Endothelial cell (in vitro differentiated cells): ENCODE measurements around the gene BTBD7. TPM values are rescaled to one million over a fixed set of nuclear protein-coding genes. Genes with fewer than 3 reads are reported as not detected.

ENCODE experiments used
- DNase-seq: peaks from one replicate; pipeline ENCODE4 v3.0.0; 2021; ENCODE audit warnings: low spot score
- H3K27ac Mint-ChIP-seq: one replicate; pipeline ENCODE4 v1.8.0; 2021; ENCODE audit warnings: mixed read lengths, inconsistent platforms; ENCODE audit not compliant: unreplicated experiment
- H3K27me3 Mint-ChIP-seq: one replicate; pipeline ENCODE4 v1.8.0; 2021; ENCODE audit warnings: mild to moderate bottlenecking, moderate library complexity, mixed read lengths, inconsistent platforms; ENCODE audit not compliant: unreplicated experiment
- H3K36me3 Mint-ChIP-seq: one replicate; pipeline ENCODE4 v1.8.0; 2021; ENCODE audit warnings: mild to moderate bottlenecking, low read depth, mixed read lengths, inconsistent platforms; ENCODE audit not compliant: unreplicated experiment
- H3K4me1 Mint-ChIP-seq: one replicate; pipeline ENCODE4 v1.8.0; 2021; ENCODE audit warnings: mild to moderate bottlenecking, mixed read lengths, inconsistent platforms; ENCODE audit not compliant: unreplicated experiment
- H3K4me3 Mint-ChIP-seq: one replicate; pipeline ENCODE4 v1.8.0; 2021; ENCODE audit warnings: mild to moderate bottlenecking, mixed read lengths, inconsistent platforms; ENCODE audit not compliant: unreplicated experiment
- H3K9me3 Mint-ChIP-seq: one replicate; pipeline ENCODE4 v1.8.0; 2021; ENCODE audit warnings: mixed read lengths, inconsistent platforms; ENCODE audit not compliant: unreplicated experiment
- total RNA-seq: library from RNA; stranded (reverse); fragmentation: NEBNext Ultra II Directional; extraction: Animal tissue kit (Norgen Biotek cat#: 25700); gene quantifications from one replicate; pipeline ENCODE4 v1.2.1, GENCODE V29; 2021; ENCODE audit not compliant: unreplicated experiment
- TF ChIP-seq, protein P1 (sequence below): fragments of 200-600 bp; sonication (generic); IDR thresholded peaks from one replicate; pipeline ENCODE4 v1.5.0; 2021; ENCODE audit warnings: antibody characterized with exemption; ENCODE audit not compliant: unreplicated experiment

Gene BTBD7
- total RNA-seq, 1 donor from 2014 or later = 71.1 TPM

GRCh38 chr14:93343797-93344196, 11.0 kb upstream of the BTBD7 start:
- TF ChIP-seq, protein P1, sequence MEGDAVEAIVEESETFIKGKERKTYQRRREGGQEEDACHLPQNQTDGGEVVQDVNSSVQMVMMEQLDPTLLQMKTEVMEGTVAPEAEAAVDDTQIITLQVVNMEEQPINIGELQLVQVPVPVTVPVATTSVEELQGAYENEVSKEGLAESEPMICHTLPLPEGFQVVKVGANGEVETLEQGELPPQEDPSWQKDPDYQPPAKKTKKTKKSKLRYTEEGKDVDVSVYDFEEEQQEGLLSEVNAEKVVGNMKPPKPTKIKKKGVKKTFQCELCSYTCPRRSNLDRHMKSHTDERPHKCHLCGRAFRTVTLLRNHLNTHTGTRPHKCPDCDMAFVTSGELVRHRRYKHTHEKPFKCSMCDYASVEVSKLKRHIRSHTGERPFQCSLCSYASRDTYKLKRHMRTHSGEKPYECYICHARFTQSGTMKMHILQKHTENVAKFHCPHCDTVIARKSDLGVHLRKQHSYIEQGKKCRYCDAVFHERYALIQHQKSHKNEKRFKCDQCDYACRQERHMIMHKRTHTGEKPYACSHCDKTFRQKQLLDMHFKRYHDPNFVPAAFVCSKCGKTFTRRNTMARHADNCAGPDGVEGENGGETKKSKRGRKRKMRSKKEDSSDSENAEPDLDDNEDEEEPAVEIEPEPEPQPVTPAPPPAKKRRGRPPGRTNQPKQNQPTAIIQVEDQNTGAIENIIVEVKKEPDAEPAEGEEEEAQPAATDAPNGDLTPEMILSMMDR = no peak
- Mint-ChIP-seq H3K4me3 (no peak overlapping the region), H3K27ac (no peak overlapping the region), H3K4me1 (no peaks in the 10 kb centered on the region), H3K9me3 (peaks cover 12% of the 10 kb centered on the region), H3K27me3 (no peaks in the 10 kb centered on the region), H3K36me3 (peaks cover 22% of the 10 kb centered on the region)
- DNase-seq = no peak

- Mint-ChIP-seq H3K9me3 (peaks cover 12% of the 10 kb centered on the region), H3K27ac (no peak overlapping the region)
These were observed 10.4 kb upstream of the BTBD7 start for GRCh38 chr14:93343266-93343665.

GRCh38 chr14:93337884-93338283, 5.0 kb upstream of the BTBD7 start:
- no peak for DNase-seq
- Mint-ChIP-seq H3K27ac (no peak overlapping the region), H3K4me3 (no peak overlapping the region), H3K27me3 (peaks cover 7% of the 10 kb centered on the region), H3K36me3 (peaks cover 20% of the 10 kb centered on the region), H3K4me1 (peaks cover 8% of the 10 kb centered on the region), H3K9me3 (peaks cover 12% of the 10 kb centered on the region)
- TF ChIP-seq, protein P1 = no peak

More at GRCh38 chr14:93343266-93343665, 10.4 kb upstream of the BTBD7 start:
- H3K4me3 Mint-ChIP-seq = no peak overlapping the region
- no peaks in the 10 kb centered on the region for H3K4me1 Mint-ChIP-seq
- peaks cover 24% of the 10 kb centered on the region for H3K36me3 Mint-ChIP-seq
- TF ChIP-seq, protein P1 = no peak
- no peaks in the 10 kb centered on the region for H3K27me3 Mint-ChIP-seq
- no peak for DNase-seq

GRCh38 chr14:93337143-93337753, 4.4 kb upstream of the BTBD7 start:
- no peak for DNase-seq
- H3K9me3 Mint-ChIP-seq = peaks cover 7% of the 10 kb centered on the region
- H3K36me3 Mint-ChIP-seq = peaks cover 17% of the 10 kb centered on the region

DNA sequence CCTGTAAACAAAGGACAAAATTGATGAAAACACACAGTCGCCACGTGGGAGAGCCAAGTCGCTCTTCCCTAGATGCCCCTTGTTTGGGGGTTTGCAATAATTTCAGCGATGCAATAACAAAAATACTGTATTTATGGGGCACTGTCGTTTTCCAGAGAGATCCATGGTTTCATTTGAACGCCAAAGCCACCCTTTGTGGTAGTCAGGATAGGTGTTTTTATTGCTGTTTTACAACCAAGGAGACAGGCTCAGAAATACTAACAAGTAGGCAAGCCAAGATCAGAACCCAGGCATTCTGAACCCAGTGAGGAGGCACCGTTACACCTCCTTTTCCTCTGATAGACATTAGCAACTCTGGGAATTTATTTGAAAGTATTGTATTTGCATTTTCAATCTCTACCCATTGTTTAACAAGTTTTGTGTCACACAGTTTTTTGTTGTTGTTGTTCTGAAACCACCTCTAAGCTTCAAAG, 831 bp upstream of the BTBD7 start:
- peaks cover 12% of the 10 kb centered on the region for H3K27me3 Mint-ChIP-seq
- peaks cover 30% of the 10 kb centered on the region for H3K4me1 Mint-ChIP-seq
- peaks cover 6% of the 10 kb centered on the region for H3K36me3 Mint-ChIP-seq
- peak overlapping the region; percentile 91 for H3K4me3 Mint-ChIP-seq
- TF ChIP-seq, protein P1 = no peak
- H3K9me3 Mint-ChIP-seq = no peaks in the 10 kb centered on the region
- peak overlapping the region; percentile 49 for H3K27ac Mint-ChIP-seq
- DNase-seq = no peak

More at GRCh38 chr14:93337143-93337753, 4.4 kb upstream of the BTBD7 start:
- Mint-ChIP-seq H3K4me1 (peaks cover 8% of the 10 kb centered on the region), H3K4me3 (no peak overlapping the region), H3K27me3 (peaks cover 7% of the 10 kb centered on the region), H3K27ac (no peak overlapping the region)
- TF ChIP-seq, protein P1 = no peak
